Chondrocyte (in vitro differentiated cells): ENCODE measurements around the gene OR3A3. TPM values are rescaled to one million over a fixed set of nuclear protein-coding genes. Genes with fewer than 3 reads are reported as not detected.

Source experiments
- total RNA-seq: library from RNA; stranded (reverse); gene quantifications from 3 replicates; pipeline ENCODE4 v1.2.1, GENCODE V29; 2021

OR3A3 gene
- total RNA-seq, 1 donor from 2014 or later: not detected

Other genes with a start within 250 kb of the OR3A3 start
- gene OR1A2, start 213.9 kb upstream of the OR3A3 start, total RNA-seq: not detected in 3 replicates
- gene OR1A1, start 203.7 kb upstream of the OR3A3 start, total RNA-seq: not detected in 3 replicates
- gene OR3A1, start 113.0 kb upstream of the OR3A3 start, total RNA-seq: not detected in 3 replicates
- not detected in 3 replicates for gene OR3A2, start 25.1 kb upstream of the OR3A3 start, total RNA-seq
- not detected in 3 replicates for gene OR1E1, start 13.0 kb upstream of the OR3A3 start, total RNA-seq
- not detected in 3 replicates for gene OR1E2, start 22.5 kb downstream of the OR3A3 start, total RNA-seq
- gene SPATA22, start 60.4 kb downstream of the OR3A3 start, total RNA-seq: not detected in 3 replicates
- not detected in 3 replicates for gene ASPA, start 64.6 kb downstream of the OR3A3 start, total RNA-seq
- gene TRPV3, start 146.4 kb downstream of the OR3A3 start, total RNA-seq: 0.27 to 0.74 TPM in 2 of 3 replicates, not detected in the other
- gene TRPV1, start 198.0 kb downstream of the OR3A3 start, total RNA-seq: 2.2 to 4.8 TPM (median 3.1 TPM) in 3 replicates
- gene SHPK, start 224.9 kb downstream of the OR3A3 start, total RNA-seq: 5.6 to 6.1 TPM (median 5.9 TPM) in 3 replicates
- 14.4 to 18.4 TPM (median 17.8 TPM) in 3 replicates for gene CTNS, start 225.4 kb downstream of the OR3A3 start, total RNA-seq